GM18873 (cell line): ENCODE data around the gene EPB41.

Experiments used
- ATAC-seq: cut with Tn5 transposase; IDR thresholded peaks from one replicate; pipeline ENCODE4 v1.9.1; 2021; ENCODE audit warnings: mild to moderate bottlenecking, moderate library complexity, moderate number of reproducible peaks; ENCODE audit not compliant: unreplicated experiment, low FRiP score

EPB41 gene

GRCh38 chr1:28890435-28890834 lies 23.9 kb upstream of the EPB41 start:
- ATAC-seq: no peak

DNA sequence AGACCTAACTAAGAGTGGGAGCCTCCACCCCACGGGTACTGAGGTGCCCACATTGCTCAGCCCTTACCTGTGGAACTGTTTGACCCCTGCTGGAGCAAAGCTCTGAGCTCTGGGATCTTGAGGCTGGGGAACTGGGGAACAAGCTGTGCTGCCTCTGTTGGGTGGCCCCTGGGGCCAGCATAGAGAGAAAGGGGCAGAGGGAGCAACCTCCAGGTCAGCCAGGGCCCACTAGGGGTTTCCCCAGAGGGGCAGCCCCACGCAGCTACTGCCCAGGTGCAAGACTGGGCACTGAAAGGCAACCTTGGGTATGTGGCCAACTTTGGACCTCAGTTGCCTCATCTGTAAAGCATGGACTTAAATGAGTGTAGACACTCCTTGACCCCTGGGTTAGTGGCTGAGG lies 23.5 kb upstream of the EPB41 start:
- no peak for ATAC-seq

GRCh38 chr1:28891256-28891655 lies 23.1 kb upstream of the EPB41 start:
- ATAC-seq: no peak

GRCh38 chr1:28893403-28894102 lies 20.8 kb upstream of the EPB41 start:
- ATAC-seq: no peak

DNA sequence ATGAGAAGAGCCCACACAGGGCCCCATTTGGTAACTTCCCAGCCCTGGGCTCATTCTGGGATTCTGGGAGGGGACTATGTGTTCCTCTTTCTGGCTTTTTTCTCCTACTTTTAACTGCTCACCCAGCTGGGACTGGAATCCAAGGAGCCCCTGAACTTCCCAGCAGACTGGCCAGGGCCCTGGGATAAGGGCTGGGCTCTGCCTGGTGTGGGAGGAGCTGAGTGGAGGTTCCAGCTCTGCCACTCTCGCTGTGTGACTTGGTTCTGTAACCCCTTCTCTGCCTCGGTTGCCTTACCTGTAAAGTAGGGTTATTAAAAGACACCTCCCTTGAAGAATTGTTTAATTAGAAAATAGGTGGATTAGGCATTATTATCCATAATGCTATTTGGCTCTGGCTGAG lies 19.6 kb upstream of the EPB41 start:
- ATAC-seq: no peak

DNA sequence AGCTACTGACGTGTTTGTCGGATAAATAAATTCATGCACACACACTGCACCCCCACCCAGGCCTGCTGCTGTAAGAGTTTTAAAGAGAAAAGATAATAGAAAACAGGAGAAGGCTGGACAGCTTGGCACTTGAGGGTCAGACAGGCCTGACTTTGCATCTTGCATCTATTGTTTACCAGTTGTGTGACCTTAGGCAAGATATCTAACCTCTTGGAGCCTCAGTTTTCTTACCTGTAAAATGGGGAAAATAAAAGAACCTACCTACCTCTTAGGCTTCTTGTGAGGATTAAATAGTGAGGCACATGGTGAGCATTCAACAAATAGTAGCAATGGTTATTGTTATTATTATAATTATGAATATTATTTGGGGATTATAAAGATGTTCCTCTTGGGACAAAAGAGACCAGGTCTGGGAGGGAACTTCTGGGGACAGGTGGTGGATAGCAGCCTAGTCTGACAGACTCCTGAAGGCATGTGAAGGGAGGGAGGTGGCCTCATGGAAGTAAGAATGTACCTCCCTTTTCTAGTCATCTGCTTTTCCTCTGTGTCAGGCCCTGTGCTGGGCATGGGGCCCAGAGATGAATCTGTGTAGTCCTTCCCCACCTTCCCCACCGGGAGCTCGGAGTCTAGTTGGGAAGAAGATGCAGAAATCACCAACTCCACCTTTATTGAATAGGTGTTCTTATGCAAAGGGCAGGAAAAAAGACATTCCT lies 18.3 kb upstream of the EPB41 start:
- no peak for ATAC-seq

DNA sequence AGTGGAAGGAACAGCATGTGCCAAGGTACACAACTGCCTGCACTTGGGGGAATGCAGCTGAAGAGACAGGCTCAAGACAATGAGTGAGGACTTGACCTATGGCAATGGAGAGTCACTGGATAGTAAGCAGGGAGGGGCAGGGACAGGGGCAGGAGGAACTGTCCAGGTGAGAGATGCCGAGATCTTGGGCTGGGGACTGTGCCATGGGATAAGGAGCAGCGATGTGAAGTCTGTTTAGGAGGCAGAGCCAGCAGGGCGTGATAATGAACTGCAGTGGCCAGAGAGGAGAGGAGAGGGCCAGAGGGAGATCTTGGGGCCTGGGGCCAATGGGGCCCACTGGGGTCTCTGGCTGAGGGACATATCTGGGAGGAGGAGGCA lies 17.8 kb upstream of the EPB41 start:
- no peak for ATAC-seq

- ATAC-seq: no peak
Observed at GRCh38 chr1:28897789-28898188, 16.6 kb upstream of the EPB41 start.

- no peak for ATAC-seq
Observed at GRCh38 chr1:28898405-28898881, 15.9 kb upstream of the EPB41 start.

DNA sequence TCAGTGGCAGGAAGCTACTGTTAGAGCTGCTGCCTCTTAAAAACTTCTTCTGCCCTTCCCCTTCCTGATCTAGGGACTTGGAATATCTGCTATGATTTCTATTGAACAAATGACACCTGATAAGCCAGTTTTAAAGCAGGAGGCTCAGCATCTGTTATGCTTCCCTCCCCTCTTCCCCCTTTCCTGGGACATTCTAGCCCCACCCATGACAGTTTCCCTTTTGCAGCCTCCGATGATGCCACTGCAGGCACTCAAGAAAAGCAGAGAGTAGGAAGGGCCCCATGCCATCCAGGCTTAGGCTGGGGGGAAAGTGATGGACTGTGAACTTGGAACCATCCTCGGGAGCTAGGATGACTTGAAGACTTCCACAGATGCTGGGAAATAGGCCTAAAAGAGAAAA lies 15.1 kb upstream of the EPB41 start:
- no peak for ATAC-seq

DNA sequence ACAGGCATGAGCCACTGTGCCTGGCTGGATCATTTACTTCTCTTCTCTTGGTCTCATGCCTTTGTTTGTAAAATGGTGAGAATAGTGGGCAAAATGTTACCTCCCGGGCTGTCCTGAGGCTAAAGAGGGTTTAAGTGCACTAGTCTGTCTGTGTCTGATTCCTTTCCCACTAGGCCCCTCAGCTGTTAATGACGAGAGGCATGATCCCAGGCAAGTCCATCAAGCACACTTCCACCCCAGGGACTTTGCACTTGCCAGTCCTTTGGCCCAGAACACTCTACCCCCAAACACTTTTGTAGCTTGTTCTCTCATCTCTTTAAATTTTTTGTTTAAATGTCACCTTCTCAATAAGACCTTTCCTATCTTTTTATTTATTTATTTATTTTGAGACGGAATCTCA lies 13.8 kb upstream of the EPB41 start:
- ATAC-seq: no peak

- ATAC-seq: no peak
Observed at GRCh38 chr1:28902738-28903137, 11.6 kb upstream of the EPB41 start.

DNA sequence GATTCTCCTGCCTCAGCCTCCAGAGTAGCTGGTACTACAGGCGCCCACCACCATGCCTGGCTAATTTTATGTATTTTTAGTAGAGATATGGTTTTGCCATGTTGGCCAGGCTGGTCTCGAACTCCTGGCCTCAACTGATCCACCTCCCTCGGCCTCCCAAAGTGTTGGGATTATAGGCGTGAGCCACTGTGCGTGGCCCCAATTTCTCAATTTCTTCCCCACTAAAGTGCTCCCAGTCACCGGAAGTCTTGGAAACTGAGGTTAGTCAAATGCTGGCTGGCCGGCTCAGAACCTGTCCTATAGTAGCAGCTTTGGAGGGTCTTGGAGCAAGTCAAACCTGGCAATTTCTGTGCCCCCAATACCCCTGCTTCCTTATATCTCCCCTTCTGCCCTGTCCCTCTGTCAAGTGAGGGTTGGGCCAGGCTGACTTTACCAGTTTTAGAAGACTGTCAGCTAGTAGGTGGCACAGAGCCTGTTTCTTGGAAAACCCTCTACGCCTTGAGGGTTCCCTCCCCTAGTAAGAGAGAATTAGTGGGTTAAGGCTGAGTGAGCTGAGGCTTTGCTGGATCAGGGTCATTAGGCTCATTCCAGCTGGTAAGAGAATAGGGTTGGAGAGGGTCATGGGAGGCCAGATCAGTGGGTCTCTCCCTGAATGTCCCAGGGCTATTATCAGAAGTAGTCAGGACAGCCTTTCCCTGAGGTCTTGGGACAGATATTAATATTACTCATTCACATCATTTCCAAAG lies 8.3 kb upstream of the EPB41 start:
- ATAC-seq: no peak

GRCh38 chr1:28909198-28909597 lies 5.2 kb upstream of the EPB41 start:
- ATAC-seq: no peak

- ATAC-seq: no peak
Observed at GRCh38 chr1:28910379-28911115, 3.8 kb upstream of the EPB41 start.

DNA sequence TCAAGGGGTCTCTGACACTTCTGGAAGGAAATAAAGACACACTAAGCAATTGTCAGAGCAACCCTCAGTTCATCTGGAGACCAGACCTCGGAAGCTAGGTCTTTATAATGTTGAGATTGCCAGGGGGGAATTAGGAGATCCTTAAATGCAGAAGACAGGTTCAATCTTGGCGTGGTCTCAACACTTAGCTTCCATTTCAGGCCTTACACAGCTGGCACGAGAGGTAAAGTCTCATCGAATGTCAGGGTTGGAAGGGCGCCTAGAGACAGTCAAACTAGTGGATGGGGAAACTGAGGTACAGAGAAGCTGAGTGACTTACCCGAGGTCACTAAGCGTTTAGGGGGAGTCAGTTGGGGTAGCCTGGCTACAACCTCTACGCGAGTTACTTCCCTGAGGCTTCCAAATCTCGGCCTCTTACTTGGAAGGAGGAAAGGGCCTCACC lies 562 bp upstream of the EPB41 start:
- ATAC-seq: no peak

DNA sequence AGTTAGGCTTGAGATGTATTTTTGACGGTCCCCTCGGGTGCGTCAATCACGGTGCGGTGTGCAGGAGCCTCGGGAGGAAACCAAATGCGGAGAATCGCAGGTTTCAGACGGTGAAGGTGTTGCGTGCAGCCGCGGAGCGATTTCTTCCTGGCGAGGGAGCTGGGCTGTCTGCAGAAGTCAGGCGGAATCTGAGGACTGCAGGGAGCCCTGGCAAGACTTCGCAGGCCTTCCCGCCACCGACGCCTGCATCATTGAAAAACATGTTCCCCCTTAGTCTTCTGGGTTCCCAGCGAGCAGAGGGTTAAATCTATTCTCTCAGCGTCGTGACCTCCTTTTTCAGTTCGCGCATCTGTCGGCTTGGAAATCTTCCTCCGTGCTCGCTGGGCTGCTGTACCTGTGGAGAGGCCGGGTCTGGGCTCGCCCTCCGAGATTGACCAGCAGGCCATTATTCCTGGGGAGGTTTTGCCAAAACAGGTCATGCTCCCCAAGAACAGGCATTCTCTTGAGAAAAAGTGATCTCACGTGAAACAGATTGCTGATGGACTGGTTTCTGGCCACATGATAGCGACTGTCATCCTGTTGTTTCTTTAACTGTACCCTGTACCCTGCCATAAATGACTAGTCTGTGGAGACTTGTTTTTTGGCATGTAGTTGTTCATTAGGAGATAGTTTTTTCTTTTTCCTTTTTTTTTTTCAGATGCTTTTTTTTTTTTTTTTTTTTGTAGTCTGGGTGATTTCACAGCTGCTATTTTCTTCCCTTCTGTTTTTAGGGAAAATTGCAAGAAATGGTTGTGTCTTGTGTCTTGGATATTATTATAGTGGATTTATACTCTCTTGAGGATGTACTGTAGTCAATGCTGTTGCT lies 894 bp downstream of the EPB41 start:
- no peak for ATAC-seq

GRCh38 chr1:28917757-28918118 lies 3.4 kb downstream of the EPB41 start:
- no peak for ATAC-seq

DNA sequence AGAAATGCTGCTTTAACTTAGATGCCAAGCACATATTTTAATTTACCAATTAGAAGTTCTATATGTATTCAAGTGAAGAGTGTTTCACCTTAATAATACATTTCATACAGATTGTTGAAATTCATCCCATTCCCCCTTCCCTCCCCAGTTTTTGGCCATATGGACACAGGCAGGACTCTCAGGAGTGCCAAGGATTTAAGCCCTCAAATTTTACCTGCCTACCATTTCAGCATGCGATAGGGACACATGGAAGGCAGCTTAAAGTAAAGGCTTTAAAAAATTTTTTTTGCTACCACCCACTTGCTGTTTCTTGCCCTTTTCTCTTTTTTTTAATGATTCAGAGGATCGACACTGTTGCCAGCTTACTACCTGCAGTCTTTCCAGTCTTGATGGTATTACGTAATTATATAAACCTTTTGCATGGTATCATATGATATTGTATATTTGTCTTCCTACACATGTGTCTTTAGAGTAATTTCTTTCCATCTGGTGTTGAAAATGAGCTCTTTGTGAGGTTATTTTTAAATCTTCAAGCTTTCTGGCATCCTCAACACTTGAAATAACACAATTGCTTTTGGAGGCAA lies 7.0 kb downstream of the EPB41 start:
- no peak for ATAC-seq
